ENCODE data around the gene DDX1.

DNA sequence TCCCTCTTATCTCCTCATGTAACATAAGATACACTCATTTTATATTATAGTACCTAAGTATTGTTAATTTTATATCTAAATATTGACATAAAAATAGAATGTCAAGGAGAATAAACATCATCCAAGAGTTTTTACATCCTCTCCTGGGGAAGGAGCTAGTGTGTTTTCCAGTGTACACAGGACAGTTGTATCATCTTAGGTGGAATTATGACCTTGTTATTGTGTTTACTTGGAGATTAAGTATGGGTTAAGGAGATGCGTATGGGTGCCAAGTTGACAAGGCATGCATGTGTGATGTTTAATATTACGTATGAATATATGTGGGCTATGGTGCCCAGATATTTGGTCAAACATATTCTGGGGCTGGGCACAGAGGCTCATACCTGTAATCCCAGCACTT lies 11.2 kb upstream of the DDX1 start:
- TF ChIP-seq, protein P1, sequence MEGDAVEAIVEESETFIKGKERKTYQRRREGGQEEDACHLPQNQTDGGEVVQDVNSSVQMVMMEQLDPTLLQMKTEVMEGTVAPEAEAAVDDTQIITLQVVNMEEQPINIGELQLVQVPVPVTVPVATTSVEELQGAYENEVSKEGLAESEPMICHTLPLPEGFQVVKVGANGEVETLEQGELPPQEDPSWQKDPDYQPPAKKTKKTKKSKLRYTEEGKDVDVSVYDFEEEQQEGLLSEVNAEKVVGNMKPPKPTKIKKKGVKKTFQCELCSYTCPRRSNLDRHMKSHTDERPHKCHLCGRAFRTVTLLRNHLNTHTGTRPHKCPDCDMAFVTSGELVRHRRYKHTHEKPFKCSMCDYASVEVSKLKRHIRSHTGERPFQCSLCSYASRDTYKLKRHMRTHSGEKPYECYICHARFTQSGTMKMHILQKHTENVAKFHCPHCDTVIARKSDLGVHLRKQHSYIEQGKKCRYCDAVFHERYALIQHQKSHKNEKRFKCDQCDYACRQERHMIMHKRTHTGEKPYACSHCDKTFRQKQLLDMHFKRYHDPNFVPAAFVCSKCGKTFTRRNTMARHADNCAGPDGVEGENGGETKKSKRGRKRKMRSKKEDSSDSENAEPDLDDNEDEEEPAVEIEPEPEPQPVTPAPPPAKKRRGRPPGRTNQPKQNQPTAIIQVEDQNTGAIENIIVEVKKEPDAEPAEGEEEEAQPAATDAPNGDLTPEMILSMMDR (IDR thresholded peaks at IDR 0.05) = no peak
- TF ChIP-seq POLR2A (IDR thresholded peaks at IDR 0.05) = no peak
